ENCODE data around the gene ITIH2. TPM values are rescaled to one million over a fixed set of nuclear protein-coding genes. Genes with fewer than 3 reads are reported as not detected.
"Not testable (repeated sequence)": the region's sequence is repeated elsewhere in the genome, so short reads cannot be mapped to it uniquely, and the experiment has no call there.

The ITIH2 gene
- total and polyA plus RNA-seq, 7 donors, result not detected

DNA sequence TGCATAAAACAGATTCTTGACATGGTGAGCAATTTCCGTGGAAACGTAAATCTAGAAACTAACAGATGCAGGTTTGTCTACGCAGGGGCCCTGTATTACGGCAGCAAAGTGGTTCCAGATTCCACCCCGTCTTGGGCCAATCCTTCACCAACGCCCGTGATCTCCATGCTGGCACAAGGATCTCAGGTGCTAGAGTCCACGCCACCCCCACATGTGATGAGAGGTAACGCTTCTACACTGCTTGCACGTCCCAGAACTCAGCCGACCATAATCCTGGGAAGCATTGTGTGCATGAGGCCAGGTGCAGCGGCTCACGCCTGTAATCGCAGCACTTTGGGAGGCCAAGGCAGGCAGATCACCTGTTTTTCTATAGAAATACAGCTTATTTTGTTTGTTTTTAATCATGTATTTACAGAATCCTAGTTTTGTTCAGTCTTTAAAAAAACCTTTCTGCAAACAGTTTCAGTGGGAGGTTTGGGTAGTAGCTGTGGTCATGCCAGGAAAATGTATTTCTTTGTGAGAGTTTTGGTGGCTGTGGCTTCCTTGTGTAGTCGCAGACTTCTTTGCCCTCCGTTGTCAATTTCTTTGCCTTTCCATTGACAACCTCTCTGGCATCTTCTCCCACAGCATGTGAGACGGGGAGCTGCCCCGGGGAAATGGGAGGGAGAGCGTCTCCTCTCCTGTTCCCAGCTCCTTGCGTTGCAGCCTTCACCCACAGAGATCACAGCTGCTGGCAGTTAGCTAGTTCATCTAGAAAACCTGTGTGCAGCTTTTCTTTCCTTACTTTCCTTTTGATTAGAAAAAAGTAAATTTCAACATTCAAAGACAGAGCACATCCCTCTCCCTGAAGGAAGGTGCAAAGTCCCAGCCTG lies 35.7 kb downstream of the ITIH2 start:
- intact Hi-C loops (cut with DNase I), result no loop called here
- H3K36me3 ChIP-seq, result no peaks in the 10 kb centered on the region
- WGBS, 2 donors, result 77 to 88% methylated on average over 20 of the region's 20 CpGs
- no peak for TF ChIP-seq EP300 (IDR thresholded peaks at IDR 0.05)
- no peaks in the 10 kb centered on the region for H3K27me3 ChIP-seq
- H3K27ac ChIP-seq, result no peak overlapping the region
- no peak for DNase-seq
- H3K4me1 ChIP-seq, result no peaks in the 10 kb centered on the region
- no peaks in the 10 kb centered on the region for H3K9me3 ChIP-seq
- no peak overlapping the region for H3K4me3 ChIP-seq

DNA sequence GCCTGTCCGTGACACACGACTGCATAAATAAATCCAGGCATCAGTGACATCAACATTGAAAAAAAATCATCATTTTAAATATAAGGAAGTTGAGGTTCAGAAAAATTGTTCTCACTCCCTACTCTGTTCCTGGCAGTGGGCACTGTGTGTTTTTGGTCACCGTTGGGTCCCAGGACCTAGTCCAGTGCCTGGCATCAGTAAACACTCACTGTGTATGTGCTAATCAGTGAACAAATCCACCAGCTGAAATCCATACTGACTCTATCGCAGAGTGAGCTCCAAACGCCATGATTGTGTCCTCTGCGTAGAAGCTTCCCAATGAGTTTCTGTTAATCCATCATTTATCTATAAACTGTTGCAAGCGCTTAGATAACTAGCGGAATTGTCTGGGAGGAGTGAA lies 41.2 kb downstream of the ITIH2 start:
- Histone ChIP-seq H3K36me3 (no peaks in the 10 kb centered on the region), H3K9me3 (no peaks in the 10 kb centered on the region), H3K4me1 (no peaks in the 10 kb centered on the region), H3K27ac (no peak overlapping the region), H3K27me3 (no peaks in the 10 kb centered on the region), H3K4me3 (no peak overlapping the region)
- 91 to 94% methylated on average over 8 of the region's 8 CpGs for WGBS, 2 donors
- no peak for TF ChIP-seq EP300 (IDR thresholded peaks at IDR 0.05)
- TF ChIP-seq POLR2A (IDR thresholded peaks at IDR 0.05), result no peak
- TF ChIP-seq, protein P1, sequence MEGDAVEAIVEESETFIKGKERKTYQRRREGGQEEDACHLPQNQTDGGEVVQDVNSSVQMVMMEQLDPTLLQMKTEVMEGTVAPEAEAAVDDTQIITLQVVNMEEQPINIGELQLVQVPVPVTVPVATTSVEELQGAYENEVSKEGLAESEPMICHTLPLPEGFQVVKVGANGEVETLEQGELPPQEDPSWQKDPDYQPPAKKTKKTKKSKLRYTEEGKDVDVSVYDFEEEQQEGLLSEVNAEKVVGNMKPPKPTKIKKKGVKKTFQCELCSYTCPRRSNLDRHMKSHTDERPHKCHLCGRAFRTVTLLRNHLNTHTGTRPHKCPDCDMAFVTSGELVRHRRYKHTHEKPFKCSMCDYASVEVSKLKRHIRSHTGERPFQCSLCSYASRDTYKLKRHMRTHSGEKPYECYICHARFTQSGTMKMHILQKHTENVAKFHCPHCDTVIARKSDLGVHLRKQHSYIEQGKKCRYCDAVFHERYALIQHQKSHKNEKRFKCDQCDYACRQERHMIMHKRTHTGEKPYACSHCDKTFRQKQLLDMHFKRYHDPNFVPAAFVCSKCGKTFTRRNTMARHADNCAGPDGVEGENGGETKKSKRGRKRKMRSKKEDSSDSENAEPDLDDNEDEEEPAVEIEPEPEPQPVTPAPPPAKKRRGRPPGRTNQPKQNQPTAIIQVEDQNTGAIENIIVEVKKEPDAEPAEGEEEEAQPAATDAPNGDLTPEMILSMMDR (IDR thresholded peaks at IDR 0.05), result no peak
- TF ChIP-seq POLR2AphosphoS5 (IDR thresholded peaks at IDR 0.05), result no peak
- intact Hi-C loops (cut with DNase I), result no loop called here
- no peak for DNase-seq

DNA sequence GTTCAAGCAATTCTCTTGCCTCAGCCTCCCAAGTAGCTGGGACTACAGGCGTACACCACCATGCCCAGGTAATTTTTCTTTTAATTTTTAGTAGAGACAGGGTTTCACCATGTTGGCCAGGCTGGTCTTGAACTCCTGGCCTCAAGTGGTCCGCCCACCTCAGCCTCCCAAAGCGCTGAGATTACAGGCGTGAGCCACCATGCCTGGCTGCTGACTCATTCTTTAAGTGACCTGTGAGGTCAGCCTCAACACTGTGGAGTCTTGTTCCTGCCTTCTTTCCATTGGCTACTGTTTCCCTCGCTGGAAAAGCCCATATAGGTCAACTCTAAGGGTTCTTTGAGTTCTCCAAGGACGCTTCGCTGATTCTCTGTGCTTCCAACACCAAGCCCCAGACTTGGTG lies 45.5 kb downstream of the ITIH2 start:
- 88 to 93% methylated on average over 7 of the region's 7 CpGs for WGBS, 2 donors
- peaks cover 8 to 30% (median 10%) of the 10 kb centered on the region in 4 donors for H3K36me3 ChIP-seq
- H3K4me3 ChIP-seq; H3K4me1 ChIP-seq; DNase-seq; H3K9me3 ChIP-seq; H3K27ac ChIP-seq; intact Hi-C loops (cut with DNase I); H3K27me3 ChIP-seq: not testable (repeated sequence)

DNA sequence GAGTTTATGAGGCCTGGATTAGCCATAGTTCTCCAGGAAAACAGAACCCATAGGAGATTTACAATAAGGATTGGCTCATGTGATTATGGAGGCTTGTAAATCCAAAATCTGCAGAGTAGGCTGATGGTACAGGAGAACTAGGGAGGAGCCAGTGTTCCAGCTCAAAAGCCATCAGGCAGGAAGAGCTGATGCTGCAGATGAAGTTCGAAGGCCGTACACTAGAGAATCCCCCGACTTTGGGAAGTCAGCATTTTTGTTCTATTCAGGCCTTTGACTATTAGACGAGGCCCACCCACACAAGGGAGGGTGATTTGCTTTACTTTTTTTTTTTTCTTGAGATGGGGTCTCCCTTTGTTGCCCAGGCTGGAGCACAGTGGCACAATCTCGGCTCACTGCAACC lies 47.1 kb downstream of the ITIH2 start:
- Histone ChIP-seq H3K27me3 (no peaks in the 10 kb centered on the region), H3K9me3 (no peaks in the 10 kb centered on the region), H3K36me3 (peaks cover 13 to 46% (median 19%) of the 10 kb centered on the region in 4 donors), H3K27ac (no peak overlapping the region), H3K4me3 (no peak overlapping the region), H3K4me1 (no peaks in the 10 kb centered on the region)
- DNase-seq, result no peak
- TF ChIP-seq POLR2AphosphoS5 (IDR thresholded peaks at IDR 0.05), result no peak
- TF ChIP-seq, protein P1 (IDR thresholded peaks at IDR 0.05), result no peak
- TF ChIP-seq POLR2A (IDR thresholded peaks at IDR 0.05), result no peak
- TF ChIP-seq EP300 (IDR thresholded peaks at IDR 0.05), result no peak
- intact Hi-C loops (cut with DNase I), result no loop called here
- WGBS, 2 donors, result 95 to 97% methylated on average over 5 of the region's 5 CpGs

DNA sequence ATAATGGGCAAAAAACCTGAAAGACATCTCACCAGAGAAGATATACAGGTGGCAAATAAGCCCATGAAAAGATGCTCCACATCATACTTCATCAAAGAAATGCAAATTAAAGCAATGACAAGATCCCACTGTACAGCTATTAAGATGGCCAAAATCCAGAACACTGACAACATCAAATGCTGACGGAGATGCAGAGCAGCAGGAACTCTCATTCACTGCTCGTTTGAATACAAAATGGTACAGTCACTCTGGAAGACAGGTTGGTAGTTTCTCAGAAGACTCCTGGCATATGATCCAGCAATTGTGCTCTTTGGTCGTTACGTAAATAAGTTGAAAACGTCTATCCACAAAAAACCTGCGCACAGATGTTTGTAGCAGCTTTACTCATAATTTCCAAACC lies 49.1 kb downstream of the ITIH2 start:
- Histone ChIP-seq H3K27me3 (no peaks in the 10 kb centered on the region), H3K9me3 (no peaks in the 10 kb centered on the region), H3K36me3 (peaks cover 21 to 66% (median 33%) of the 10 kb centered on the region in 4 donors), H3K4me3 (no peak overlapping the region), H3K27ac (no peak overlapping the region), H3K4me1 (no peaks in the 10 kb centered on the region)
- DNase-seq, result no peak
- TF ChIP-seq POLR2A (IDR thresholded peaks at IDR 0.05) (no peak), EP300 (IDR thresholded peaks at IDR 0.05) (no peak), POLR2AphosphoS5 (IDR thresholded peaks at IDR 0.05) (no peak)
- TF ChIP-seq, protein P1 (IDR thresholded peaks at IDR 0.05), result no peak
- intact Hi-C loops (cut with DNase I), result no loop called here
- WGBS, 2 donors, result 94 to 95% methylated on average over 6 of the region's 6 CpGs

Measured in sigmoid colon (tissue), 7 donors.